Caco-2 (cell line): ENCODE data around the gene KCNIP4. TPM values are rescaled to one million over a fixed set of nuclear protein-coding genes. Genes with fewer than 3 reads are reported as not detected.

Experiments used
- BruUV-seq: library from RNA; stranded (reverse); fragments of 400-500 nt; replicated peaks from 2 replicates; lab custom pipeline; 2021; lab: Mats Ljungman, UMichigan
- CTCF ChIA-PET: fragments of 300-600 bp; sonication (Branson Sonifier 250); formaldehyde crosslinking; loops from one replicate; lab custom pipeline; 2022; ENCODE audit warnings: antibody characterized with exemption; lab: Charles Lee
- POLR2A ChIA-PET: fragments of 300-600 bp; sonication (Branson Sonifier 250); formaldehyde crosslinking; loops from one replicate; lab custom pipeline; 2022; ENCODE audit warnings: antibody characterized with exemption; lab: Charles Lee
- DNase-seq, 2 experiments: peaks; one replicate each; pipeline versions ENCODE4 v3.0.0 to v3.0.0-alpha.2; 2020 to 2022
- H3K27me3 ChIP-seq: replicated peaks from 2 replicates; pipeline ENCODE4 v1.6.0; 2011; ENCODE audit warnings: low read length; ENCODE audit not compliant: control insufficient read depth, insufficient read depth
- H3K36me3 ChIP-seq: 2 replicates; pipeline ENCODE4 v1.5.1; 2011; ENCODE audit warnings: low read length; ENCODE audit not compliant: control insufficient read depth, insufficient read depth
- H3K4me1 ChIP-seq: fragments of 250-450 bp; sonication (Bioruptor Pico); 2 replicates; pipeline ENCODE4 v1.5.1; 2020; ENCODE audit warnings: mild to moderate bottlenecking
- H3K4me3 ChIP-seq: 2 replicates; pipeline ENCODE4 v1.5.1; 2011; ENCODE audit warnings: low read depth, mild to moderate bottlenecking, control low read depth, low read length
- H3K9me3 ChIP-seq: fragments of 250-450 bp; sonication (Bioruptor Pico); 2 replicates; pipeline ENCODE4 v1.5.1; 2020; ENCODE audit warnings: mild to moderate bottlenecking, moderate library complexity
- H3K27ac Mint-ChIP-seq: one replicate; pipeline ENCODE4 v1.8.0; 2022; ENCODE audit warnings: mixed read lengths; ENCODE audit not compliant: unreplicated experiment
- H3K27me3 Mint-ChIP-seq: one replicate; pipeline ENCODE4 v1.8.0; 2022; ENCODE audit warnings: mixed read lengths; ENCODE audit not compliant: insufficient read depth, unreplicated experiment
- H3K36me3 Mint-ChIP-seq: one replicate; pipeline ENCODE4 v1.8.0; 2022; ENCODE audit warnings: mild to moderate bottlenecking, mixed read lengths; ENCODE audit not compliant: insufficient read depth, unreplicated experiment
- H3K4me1 Mint-ChIP-seq: one replicate; pipeline ENCODE4 v1.8.0; 2022; ENCODE audit warnings: low read depth, mixed read lengths; ENCODE audit not compliant: unreplicated experiment
- H3K4me3 Mint-ChIP-seq: one replicate; pipeline ENCODE4 v1.8.0; 2022; ENCODE audit warnings: mild to moderate bottlenecking, moderate library complexity, mixed read lengths; ENCODE audit not compliant: unreplicated experiment
- H3K9me3 Mint-ChIP-seq: one replicate; pipeline ENCODE4 v1.8.0; 2022; ENCODE audit warnings: mixed read lengths; ENCODE audit not compliant: unreplicated experiment
- CTCF ChIP-seq, 2 experiments: fragments of 200-600 bp in 1 of 2; IDR thresholded peaks; 1 replicate in 1 of 2; 2 replicates in 1 of 2; pipeline versions ENCODE4 v1.5.1 to v1.8.0; 2011 to 2022; ENCODE audit warnings: antibody characterized with exemption in 1 of 2, control low read depth in 1 of 2, inconsistent platforms in 1 of 2, low read depth in 1 of 2, low read length in 1 of 2, mild to moderate bottlenecking in 1 of 2, moderate library complexity in 1 of 2; ENCODE audit not compliant: insufficient read depth in 1 of 2, severe bottlenecking in 1 of 2, unreplicated experiment in 1 of 2
- intact Hi-C: fragments of 100-400 bp; cut with micrococcal nuclease; formaldehyde crosslinking; loops from one replicate; pipeline ENCODE4 v1.10.0; 2022; ENCODE audit not compliant: unreplicated experiment
- total RNA-seq: library from RNA; stranded (reverse); gene quantifications from 2 replicates; pipeline ENCODE4 v1.2.3, GENCODE V29; 2022

KCNIP4 gene
- total RNA-seq, 1 experiment from 2014 or later: not detected

DNA sequence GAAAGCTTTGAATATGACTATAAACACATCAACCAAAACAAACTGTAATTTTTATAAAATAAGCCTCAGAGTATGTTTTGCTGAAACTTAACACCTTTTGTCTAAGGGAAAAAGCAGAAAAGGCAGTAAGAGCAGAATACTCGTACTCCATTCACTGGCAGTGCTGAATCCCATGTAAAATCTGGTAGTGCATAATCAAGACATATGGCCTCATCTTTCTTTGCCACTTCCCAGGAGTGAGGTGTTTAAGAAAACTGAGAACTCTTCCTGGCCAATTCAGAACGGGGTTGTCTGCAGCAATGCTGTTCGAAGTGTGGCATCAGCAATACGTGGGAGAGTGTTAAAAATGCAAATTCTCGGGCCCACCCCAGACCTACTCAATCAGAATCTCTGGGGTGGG, 946.3 kb downstream of the KCNIP4 start:
- H3K4me1 Mint-ChIP-seq: no peaks in the 10 kb centered on the region
- no peaks in the 10 kb centered on the region for H3K27me3 ChIP-seq
- DNase-seq: no peak
- no peaks in the 10 kb centered on the region for H3K36me3 ChIP-seq
- no peaks in the 10 kb centered on the region for H3K36me3 Mint-ChIP-seq
- intact Hi-C loops: no loop called here
- no peaks in the 10 kb centered on the region for H3K9me3 ChIP-seq
- CTCF ChIA-PET: no interaction called here
- no peak overlapping the region for H3K4me3 ChIP-seq
- peaks cover 9% of the 10 kb centered on the region for H3K9me3 Mint-ChIP-seq
- H3K27me3 Mint-ChIP-seq: peaks cover 2% of the 10 kb centered on the region
- BruUV-seq: no TSS peak
- no peak for TF ChIP-seq CTCF (IDR thresholded peaks at IDR 0.05; ENCODE audit: insufficient read depth in 1 of 2, low read depth in 1 of 2, low read length in 1 of 2, severe bottlenecking in 1 of 2, unreplicated experiment in 1 of 2)
- POLR2A ChIA-PET: no interaction called here
- H3K4me1 ChIP-seq: no peaks in the 10 kb centered on the region
- H3K4me3 Mint-ChIP-seq: no peak overlapping the region
- H3K27ac Mint-ChIP-seq: no peak overlapping the region

GRCh38 chr4:21001490-21001889, 947.1 kb downstream of the KCNIP4 start:
- no peak overlapping the region for H3K4me3 ChIP-seq
- no peak overlapping the region for H3K27ac Mint-ChIP-seq
- ChIA-PET CTCF (no interaction called here), POLR2A (no interaction called here)
- H3K4me1 ChIP-seq: no peaks in the 10 kb centered on the region
- H3K4me3 Mint-ChIP-seq: no peak overlapping the region
- no peaks in the 10 kb centered on the region for H3K27me3 ChIP-seq
- H3K36me3 Mint-ChIP-seq: no peaks in the 10 kb centered on the region
- peaks cover 9% of the 10 kb centered on the region for H3K9me3 Mint-ChIP-seq
- DNase-seq: no peak
- H3K9me3 ChIP-seq: no peaks in the 10 kb centered on the region
- BruUV-seq: no TSS peak
- H3K36me3 ChIP-seq: no peaks in the 10 kb centered on the region
- no peak for TF ChIP-seq CTCF (IDR thresholded peaks at IDR 0.05; ENCODE audit: insufficient read depth in 1 of 2, low read depth in 1 of 2, low read length in 1 of 2, severe bottlenecking in 1 of 2, unreplicated experiment in 1 of 2)
- no peaks in the 10 kb centered on the region for H3K4me1 Mint-ChIP-seq
- H3K27me3 Mint-ChIP-seq: peaks cover 2% of the 10 kb centered on the region
- intact Hi-C loops: no loop called here

- Histone ChIP-seq H3K9me3 (no peaks in the 10 kb centered on the region), H3K27me3 (no peaks in the 10 kb centered on the region), H3K4me3 (no peak overlapping the region), H3K36me3 (no peaks in the 10 kb centered on the region), H3K4me1 (no peaks in the 10 kb centered on the region)
- ChIA-PET CTCF (no interaction called here), POLR2A (no interaction called here)
- Mint-ChIP-seq H3K27me3 (no peaks in the 10 kb centered on the region), H3K36me3 (no peaks in the 10 kb centered on the region), H3K4me3 (no peak overlapping the region), H3K9me3 (no peaks in the 10 kb centered on the region), H3K4me1 (no peaks in the 10 kb centered on the region), H3K27ac (no peak overlapping the region)
- BruUV-seq: no TSS peak
- no peak for DNase-seq
- TF ChIP-seq CTCF (IDR thresholded peaks at IDR 0.05; ENCODE audit: insufficient read depth in 1 of 2, low read depth in 1 of 2, low read length in 1 of 2, severe bottlenecking in 1 of 2, unreplicated experiment in 1 of 2): no peak
- intact Hi-C loops: no loop called here
Observed at GRCh38 chr4:20997886-20998285, 950.7 kb downstream of the KCNIP4 start.
